ENCODE results near the gene ANKS3.

The ANKS3 gene

GRCh38 chr16:4775005-4775404, 40.9 kb upstream of the ANKS3 start:
- in situ Hi-C loops (cut with HindIII; ENCODE audit: low sequenced_read_pairs): no loop called here
- no peak for TF ChIP-seq CTCF (IDR thresholded peaks at IDR 0.05; ENCODE audit: low read depth, low read length)
- H3K4me3 ChIP-seq (ENCODE audit: low read depth, low read length): no peak overlapping the region
- no peak for DNase-seq (ENCODE audit: low read depth, low spot score)

GRCh38 chr16:4772351-4772750, 38.3 kb upstream of the ANKS3 start:
- H3K4me3 ChIP-seq (ENCODE audit: low read depth, low read length): no peak overlapping the region
- TF ChIP-seq CTCF (IDR thresholded peaks at IDR 0.05; ENCODE audit: low read depth, low read length): no peak
- no peak for DNase-seq (ENCODE audit: low read depth, low spot score)
- in situ Hi-C loops (cut with HindIII; ENCODE audit: low sequenced_read_pairs): no loop called here

GRCh38 chr16:4771646-4772045, 37.6 kb upstream of the ANKS3 start:
- no peak overlapping the region for H3K4me3 ChIP-seq (ENCODE audit: low read depth, low read length)
- DNase-seq (ENCODE audit: low read depth, low spot score): no peak
- no peak for TF ChIP-seq CTCF (IDR thresholded peaks at IDR 0.05; ENCODE audit: low read depth, low read length)
- in situ Hi-C loops (cut with HindIII; ENCODE audit: low sequenced_read_pairs): no loop called here

- H3K4me3 ChIP-seq (ENCODE audit: low read depth, low read length): no peak overlapping the region
- no peak for DNase-seq (ENCODE audit: low read depth, low spot score)
Observed at GRCh38 chr16:4769306-4769638, 35.2 kb upstream of the ANKS3 start.

GRCh38 chr16:4768549-4769305, 34.7 kb upstream of the ANKS3 start:
- in situ Hi-C loops (cut with HindIII; ENCODE audit: low sequenced_read_pairs): no loop called here
- TF ChIP-seq CTCF (IDR thresholded peaks at IDR 0.05; ENCODE audit: low read depth, low read length): no peak

More at GRCh38 chr16:4769306-4769638, 35.2 kb upstream of the ANKS3 start:
- TF ChIP-seq CTCF (IDR thresholded peaks at IDR 0.05; ENCODE audit: low read depth, low read length): no peak
- in situ Hi-C loops (cut with HindIII; ENCODE audit: low sequenced_read_pairs): no loop called here

GRCh38 chr16:4767872-4768548, 33.9 kb upstream of the ANKS3 start:
- no peak for TF ChIP-seq CTCF (IDR thresholded peaks at IDR 0.05; ENCODE audit: low read depth, low read length)
- in situ Hi-C loops (cut with HindIII; ENCODE audit: low sequenced_read_pairs): no loop called here
- peak overlapping the region; percentile 64 for H3K4me3 ChIP-seq (ENCODE audit: low read depth, low read length)
- no peak for DNase-seq (ENCODE audit: low read depth, low spot score)

More at GRCh38 chr16:4768549-4769305, 34.7 kb upstream of the ANKS3 start:
- peak overlapping the region; percentile 64 for H3K4me3 ChIP-seq (ENCODE audit: low read depth, low read length)
- peak; percentile 96 for DNase-seq (ENCODE audit: low read depth, low spot score)

Data from astrocyte of the spinal cord (primary cell).